GM18909 (cell line): Measurements from ENCODE around the gene SASS6.
A peak's percentile ranks its signal among the peaks of the same experiment; 100 is the strongest.

Experiments used
- ATAC-seq: cut with Tn5 transposase; IDR thresholded peaks from one replicate; pipeline ENCODE4 v1.9.1; 2021; ENCODE audit warnings: mild to moderate bottlenecking; ENCODE audit not compliant: unreplicated experiment, poor library complexity

SASS6 gene

GRCh38 chr1:100115524-100115923 lies 17.2 kb downstream of the SASS6 start:
- ATAC-seq, result no peak

- no peak for ATAC-seq
Observed at GRCh38 chr1:100109554-100110066, 23.1 kb downstream of the SASS6 start.

GRCh38 chr1:100107696-100108095 lies 25.0 kb downstream of the SASS6 start:
- no peak for ATAC-seq

GRCh38 chr1:100101564-100101963 lies 31.2 kb downstream of the SASS6 start:
- ATAC-seq, result no peak

GRCh38 chr1:100100202-100100601 lies 32.5 kb downstream of the SASS6 start:
- no peak for ATAC-seq

GRCh38 chr1:100090471-100090870 lies 42.3 kb downstream of the SASS6 start:
- no peak for ATAC-seq

- no peak for ATAC-seq
Observed at GRCh38 chr1:100089082-100089481, 43.6 kb downstream of the SASS6 start.

GRCh38 chr1:100087396-100087795 lies 45.3 kb downstream of the SASS6 start:
- ATAC-seq, result no peak

GRCh38 chr1:100080331-100080730 lies 52.4 kb downstream of the SASS6 start:
- no peak for ATAC-seq

- ATAC-seq, result peak; percentile 74
Observed at GRCh38 chr1:100077531-100077930, 55.2 kb downstream of the SASS6 start.

- ATAC-seq, result peak; percentile 73
Observed at GRCh38 chr1:100076744-100077143, 56.0 kb downstream of the SASS6 start.

GRCh38 chr1:100076319-100076718 lies 56.4 kb downstream of the SASS6 start:
- ATAC-seq, result peak; percentile 6

- ATAC-seq, result peak; percentile 52
Observed at GRCh38 chr1:100075773-100076172, 57.0 kb downstream of the SASS6 start.

GRCh38 chr1:100074604-100075395 lies 57.9 kb downstream of the SASS6 start:
- no peak for ATAC-seq

- ATAC-seq, result no peak
Observed at GRCh38 chr1:100073531-100073930, 59.2 kb downstream of the SASS6 start.

- ATAC-seq, result no peak
Observed at GRCh38 chr1:100070201-100070939, 62.4 kb downstream of the SASS6 start.

- no peak for ATAC-seq
Observed at GRCh38 chr1:100065969-100066227, 66.8 kb downstream of the SASS6 start.

GRCh38 chr1:100065183-100065968 lies 67.4 kb downstream of the SASS6 start:
- ATAC-seq, result no peak

- no peak for ATAC-seq
Observed at GRCh38 chr1:100061681-100062080, 71.0 kb downstream of the SASS6 start.

GRCh38 chr1:100053727-100054126 lies 79.0 kb downstream of the SASS6 start:
- ATAC-seq, result no peak

GRCh38 chr1:100053119-100053518 lies 79.6 kb downstream of the SASS6 start:
- peak; percentile 74 for ATAC-seq
